Caco-2 (cell line): ENCODE measurements around the gene FRYL. TPM values are rescaled to one million over a fixed set of nuclear protein-coding genes. Genes with fewer than 3 reads are reported as not detected.

ENCODE experiments used
- BruUV-seq: library from RNA; stranded (reverse); fragments of 400-500 nt; replicated peaks from 2 replicates; lab custom pipeline; 2021; lab: Mats Ljungman, UMichigan
- CTCF ChIA-PET: fragments of 300-600 bp; sonication (Branson Sonifier 250); formaldehyde crosslinking; loops from one replicate; lab custom pipeline; 2022; ENCODE audit warnings: antibody characterized with exemption; lab: Charles Lee
- POLR2A ChIA-PET: fragments of 300-600 bp; sonication (Branson Sonifier 250); formaldehyde crosslinking; loops from one replicate; lab custom pipeline; 2022; ENCODE audit warnings: antibody characterized with exemption; lab: Charles Lee
- DNase-seq, 2 experiments: peaks; one replicate each; pipeline versions ENCODE4 v3.0.0 to v3.0.0-alpha.2; 2020 to 2022
- H3K27me3 ChIP-seq: replicated peaks from 2 replicates; pipeline ENCODE4 v1.6.0; 2011; ENCODE audit warnings: low read length; ENCODE audit not compliant: control insufficient read depth, insufficient read depth
- H3K36me3 ChIP-seq: 2 replicates; pipeline ENCODE4 v1.5.1; 2011; ENCODE audit warnings: low read length; ENCODE audit not compliant: control insufficient read depth, insufficient read depth
- H3K4me1 ChIP-seq: fragments of 250-450 bp; sonication (Bioruptor Pico); 2 replicates; pipeline ENCODE4 v1.5.1; 2020; ENCODE audit warnings: mild to moderate bottlenecking
- H3K4me3 ChIP-seq: 2 replicates; pipeline ENCODE4 v1.5.1; 2011; ENCODE audit warnings: low read depth, mild to moderate bottlenecking, control low read depth, low read length
- H3K9me3 ChIP-seq: fragments of 250-450 bp; sonication (Bioruptor Pico); 2 replicates; pipeline ENCODE4 v1.5.1; 2020; ENCODE audit warnings: mild to moderate bottlenecking, moderate library complexity
- H3K27ac Mint-ChIP-seq: one replicate; pipeline ENCODE4 v1.8.0; 2022; ENCODE audit warnings: mixed read lengths; ENCODE audit not compliant: unreplicated experiment
- H3K27me3 Mint-ChIP-seq: one replicate; pipeline ENCODE4 v1.8.0; 2022; ENCODE audit warnings: mixed read lengths; ENCODE audit not compliant: insufficient read depth, unreplicated experiment
- H3K36me3 Mint-ChIP-seq: one replicate; pipeline ENCODE4 v1.8.0; 2022; ENCODE audit warnings: mild to moderate bottlenecking, mixed read lengths; ENCODE audit not compliant: insufficient read depth, unreplicated experiment
- H3K4me1 Mint-ChIP-seq: one replicate; pipeline ENCODE4 v1.8.0; 2022; ENCODE audit warnings: low read depth, mixed read lengths; ENCODE audit not compliant: unreplicated experiment
- H3K4me3 Mint-ChIP-seq: one replicate; pipeline ENCODE4 v1.8.0; 2022; ENCODE audit warnings: mild to moderate bottlenecking, moderate library complexity, mixed read lengths; ENCODE audit not compliant: unreplicated experiment
- H3K9me3 Mint-ChIP-seq: one replicate; pipeline ENCODE4 v1.8.0; 2022; ENCODE audit warnings: mixed read lengths; ENCODE audit not compliant: unreplicated experiment
- CTCF ChIP-seq, 2 experiments: fragments of 200-600 bp in 1 of 2; IDR thresholded peaks; 1 replicate in 1 of 2; 2 replicates in 1 of 2; pipeline versions ENCODE4 v1.5.1 to v1.8.0; 2011 to 2022; ENCODE audit warnings: antibody characterized with exemption in 1 of 2, control low read depth in 1 of 2, inconsistent platforms in 1 of 2, low read depth in 1 of 2, low read length in 1 of 2, mild to moderate bottlenecking in 1 of 2, moderate library complexity in 1 of 2; ENCODE audit not compliant: insufficient read depth in 1 of 2, severe bottlenecking in 1 of 2, unreplicated experiment in 1 of 2
- intact Hi-C: fragments of 100-400 bp; cut with micrococcal nuclease; formaldehyde crosslinking; loops from one replicate; pipeline ENCODE4 v1.10.0; 2022; ENCODE audit not compliant: unreplicated experiment
- total RNA-seq: library from RNA; stranded (reverse); gene quantifications from 2 replicates; pipeline ENCODE4 v1.2.3, GENCODE V29; 2022

Gene FRYL
- total RNA-seq, 1 experiment from 2014 or later: 27.4 TPM

DNA sequence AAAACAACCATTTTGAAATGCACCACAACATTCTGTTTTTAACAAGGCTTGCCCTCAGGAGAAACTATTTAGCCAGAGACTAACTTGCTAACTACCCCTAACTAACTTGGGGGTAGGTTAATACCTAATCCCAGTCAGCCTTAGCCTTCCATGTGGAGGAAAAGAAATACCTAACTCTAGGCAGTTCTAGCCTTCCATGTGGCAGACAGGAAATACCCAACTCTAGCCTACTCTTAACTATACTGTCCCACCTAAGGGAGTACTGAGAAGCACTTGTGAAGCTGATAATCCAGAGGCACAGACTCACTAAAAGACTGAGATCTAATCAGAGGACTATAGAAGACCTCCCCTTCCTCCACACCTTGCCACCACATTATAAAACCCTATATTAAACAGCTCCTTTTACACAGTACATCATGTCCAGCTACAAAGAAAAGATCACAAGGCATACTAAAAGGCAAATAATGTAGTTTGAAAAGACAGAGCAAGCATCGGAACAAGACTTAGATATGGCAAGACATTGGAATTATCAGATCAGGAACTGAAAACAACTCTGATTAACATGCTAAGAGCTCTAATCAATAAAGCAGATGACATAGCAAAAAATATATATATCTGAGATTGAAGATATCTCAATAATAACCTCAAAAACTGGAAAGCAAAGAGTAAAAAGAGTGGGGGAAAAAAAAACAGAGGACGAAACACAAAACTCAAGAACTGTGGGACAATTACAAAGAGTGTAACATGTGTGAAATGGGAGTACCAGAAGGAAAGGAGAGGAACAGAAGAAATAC lies 52.2 kb downstream of the FRYL start:
- no peaks in the 10 kb centered on the region for H3K9me3 ChIP-seq
- peaks cover 6% of the 10 kb centered on the region for H3K36me3 Mint-ChIP-seq
- H3K27me3 ChIP-seq: no peaks in the 10 kb centered on the region
- POLR2A ChIA-PET: no interaction called here
- H3K27me3 Mint-ChIP-seq: no peaks in the 10 kb centered on the region
- H3K4me3 ChIP-seq: no peak overlapping the region
- peaks cover 36% of the 10 kb centered on the region for H3K4me1 Mint-ChIP-seq
- intact Hi-C loops: loop anchor here (10.0 kb wide), 1 partner anchor 47 kb away; no protein-coding TSS in a partner anchor
- H3K9me3 Mint-ChIP-seq: peaks cover 19% of the 10 kb centered on the region
- H3K4me3 Mint-ChIP-seq: no peak overlapping the region
- CTCF ChIA-PET: interaction anchor here (1.0 kb wide), 1 partner anchor 149 kb away, joined by 3 read pairs; no protein-coding TSS in a partner anchor
- no peak for DNase-seq
- no peak for TF ChIP-seq CTCF (IDR thresholded peaks at IDR 0.05; ENCODE audit: insufficient read depth in 1 of 2, low read depth in 1 of 2, low read length in 1 of 2, severe bottlenecking in 1 of 2, unreplicated experiment in 1 of 2)
- BruUV-seq: no TSS peak
- no peak overlapping the region for H3K27ac Mint-ChIP-seq
- H3K4me1 ChIP-seq: peaks cover 29% of the 10 kb centered on the region
- no peaks in the 10 kb centered on the region for H3K36me3 ChIP-seq

DNA sequence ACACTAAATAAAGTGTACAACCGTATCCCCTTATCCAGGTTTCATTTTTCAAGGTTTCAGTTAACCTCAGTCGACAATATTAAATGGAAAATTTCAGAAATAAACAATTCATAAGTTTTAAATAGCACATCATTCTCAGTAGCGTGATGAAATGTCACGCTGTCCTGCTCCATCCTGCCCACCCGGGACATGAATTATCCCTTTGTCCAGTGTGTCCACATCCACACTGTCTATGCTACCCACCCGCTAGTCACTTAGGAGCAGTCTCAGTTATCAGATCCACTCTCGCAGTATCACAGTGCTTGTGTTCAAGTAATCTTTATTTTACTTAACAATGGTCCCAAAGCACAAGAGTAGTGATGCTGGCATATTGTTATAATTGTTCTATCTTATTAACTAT lies 54.7 kb downstream of the FRYL start:
- CTCF ChIA-PET: no interaction called here
- H3K4me1 Mint-ChIP-seq: peaks cover 29% of the 10 kb centered on the region
- Histone ChIP-seq H3K4me3 (no peak overlapping the region), H3K27me3 (no peaks in the 10 kb centered on the region), H3K9me3 (no peaks in the 10 kb centered on the region), H3K4me1 (peaks cover 29% of the 10 kb centered on the region), H3K36me3 (no peaks in the 10 kb centered on the region)
- intact Hi-C loops: loop anchor here (10.0 kb wide), 1 partner anchor 49 kb away; no protein-coding TSS in a partner anchor
- no peak overlapping the region for H3K4me3 Mint-ChIP-seq
- peaks cover 3% of the 10 kb centered on the region for H3K36me3 Mint-ChIP-seq
- TF ChIP-seq CTCF (IDR thresholded peaks at IDR 0.05; ENCODE audit: insufficient read depth in 1 of 2, low read depth in 1 of 2, low read length in 1 of 2, severe bottlenecking in 1 of 2, unreplicated experiment in 1 of 2): no peak
- no peak for DNase-seq
- POLR2A ChIA-PET: no interaction called here
- no peak overlapping the region for H3K27ac Mint-ChIP-seq
- BruUV-seq: no TSS peak
- H3K27me3 Mint-ChIP-seq: no peaks in the 10 kb centered on the region
- peaks cover 17% of the 10 kb centered on the region for H3K9me3 Mint-ChIP-seq

DNA sequence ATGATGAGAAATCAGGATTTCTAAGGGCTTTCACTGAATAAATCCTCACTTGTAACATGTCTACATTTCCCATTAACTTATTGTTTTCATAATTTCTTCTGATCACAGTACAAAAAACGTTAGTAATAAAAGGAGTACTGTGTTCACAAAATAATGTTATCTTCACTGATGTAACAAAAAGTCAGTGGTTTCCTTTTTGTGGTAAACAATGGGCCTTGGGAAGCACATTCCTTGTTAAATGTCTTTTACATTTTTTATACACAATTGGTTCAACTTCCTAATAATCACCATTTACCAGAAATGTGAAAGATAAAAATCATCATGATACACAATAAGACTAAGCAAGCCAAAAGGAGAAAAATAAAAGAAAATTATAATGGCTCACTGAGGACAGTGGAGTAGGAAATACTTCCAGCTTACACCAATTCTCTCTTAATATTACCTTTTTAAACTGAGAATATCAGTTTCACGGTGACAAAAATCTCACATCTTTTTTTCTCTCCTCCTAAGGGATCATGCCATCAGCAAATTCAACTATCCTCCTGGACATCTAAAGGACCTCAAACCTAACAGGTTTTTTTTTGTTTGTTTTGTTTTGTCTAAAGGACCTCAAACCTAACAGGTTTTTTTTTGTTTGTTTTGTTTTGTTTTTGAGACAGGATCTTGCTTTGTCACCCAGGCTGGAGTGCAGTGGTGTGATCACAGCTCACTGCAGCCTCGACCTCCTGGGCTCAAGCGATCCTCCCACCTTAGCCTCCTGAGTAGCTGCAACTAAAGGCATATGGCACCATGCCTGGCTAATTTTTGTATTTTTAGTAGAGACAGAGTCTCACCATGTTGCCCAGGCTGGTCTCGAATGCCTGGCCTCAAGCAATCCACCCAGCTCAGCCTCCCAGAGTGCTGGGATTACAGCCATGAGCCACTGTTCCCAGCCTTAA lies 57.3 kb downstream of the FRYL start:
- H3K36me3 Mint-ChIP-seq: peaks cover 6% of the 10 kb centered on the region
- H3K27ac Mint-ChIP-seq: peak overlapping the region; percentile 73
- Histone ChIP-seq H3K27me3 (no peaks in the 10 kb centered on the region), H3K4me3 (no peak overlapping the region), H3K36me3 (no peaks in the 10 kb centered on the region), H3K9me3 (no peaks in the 10 kb centered on the region), H3K4me1 (peaks cover 39% of the 10 kb centered on the region)
- peaks cover 28% of the 10 kb centered on the region for H3K4me1 Mint-ChIP-seq
- intact Hi-C loops: loop anchor here (10.0 kb wide), 1 partner anchor 52 kb away; no protein-coding TSS in a partner anchor
- POLR2A ChIA-PET: interaction anchor here (0.7 kb wide), 1 partner anchor 449 kb away, joined by 4 read pairs; no protein-coding TSS in a partner anchor
- no TSS peak for BruUV-seq
- peaks cover 7% of the 10 kb centered on the region for H3K9me3 Mint-ChIP-seq
- no peak overlapping the region for H3K4me3 Mint-ChIP-seq
- no peak for TF ChIP-seq CTCF (IDR thresholded peaks at IDR 0.05; ENCODE audit: insufficient read depth in 1 of 2, low read depth in 1 of 2, low read length in 1 of 2, severe bottlenecking in 1 of 2, unreplicated experiment in 1 of 2)
- DNase-seq: no peak
- CTCF ChIA-PET: no interaction called here
- no peaks in the 10 kb centered on the region for H3K27me3 Mint-ChIP-seq
